BLaER1 treated with 17β-estradiol and CSF1 and Interleukin-3, amounts not matched to agents 10 nM and 100 nM (cell line): ENCODE data around the gene CD244.

Source experiments
- H3K27ac ChIP-seq, 11 experiments: shearing (Covaris generic); formaldehyde crosslinking; 2 replicates each; pipeline ENCODE4 v1.8.1; 2022
- H3K27me3 ChIP-seq, 11 experiments: shearing (Covaris generic); formaldehyde crosslinking; 2 replicates each; pipeline ENCODE4 v1.8.1; 2022
- H3K36me3 ChIP-seq, 11 experiments: shearing (Covaris generic); formaldehyde crosslinking; 2 replicates each; pipeline ENCODE4 v1.8.1; 2022
- H3K4me1 ChIP-seq, 10 experiments: shearing (Covaris generic); formaldehyde crosslinking; 2 replicates each; pipeline ENCODE4 v1.8.1; 2022
- H3K4me2 ChIP-seq, 11 experiments: shearing (Covaris generic); formaldehyde crosslinking; 2 replicates each; pipeline ENCODE4 v1.8.1; 2022
- H3K4me3 ChIP-seq, 10 experiments: shearing (Covaris generic); formaldehyde crosslinking; 2 replicates each; pipeline ENCODE4 v1.8.1; 2022
- H3K9ac ChIP-seq, 11 experiments: shearing (Covaris generic); formaldehyde crosslinking; 2 replicates each; pipeline ENCODE4 v1.8.1; 2022
- H3K9me3 ChIP-seq, 11 experiments: shearing (Covaris generic); formaldehyde crosslinking; replicated peaks in 1 of 11; 2 replicates each; pipeline ENCODE4 v1.8.1; 2022
- H4K20me1 ChIP-seq, 11 experiments: shearing (Covaris generic); formaldehyde crosslinking; 2 replicates each; pipeline ENCODE4 v1.8.1; 2022
- Cebpa-rat ChIP-seq, 11 experiments: shearing (Covaris generic); IDR thresholded peaks; 2 replicates each; pipeline ENCODE4 v1.8.1; 2022

The CD244 gene

DNA sequence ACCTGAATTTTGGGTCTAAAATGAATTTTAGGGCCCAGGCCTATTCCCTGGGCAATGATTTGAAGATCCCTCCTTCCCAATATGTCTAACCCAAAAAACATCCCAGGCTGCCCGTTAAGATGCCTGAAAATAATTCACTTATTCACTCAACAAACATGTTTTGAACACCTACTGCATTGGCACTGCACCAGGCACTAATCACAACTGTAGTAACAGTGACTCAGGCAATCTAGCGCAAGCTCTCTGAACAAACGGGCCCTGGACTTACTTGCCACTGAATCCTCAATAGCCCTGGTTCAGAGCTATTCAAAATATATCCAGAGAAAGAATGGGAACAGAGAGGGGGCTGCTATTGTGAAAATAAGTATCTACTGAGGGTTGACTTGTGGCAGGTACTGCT lies 4.2 kb downstream of the CD244 start:
- no peaks in the 10 kb centered on the region for H4K20me1 ChIP-seq
- no peak overlapping the region for H3K9ac ChIP-seq
- no peaks in the 10 kb centered on the region for H3K27me3 ChIP-seq
- H3K27ac ChIP-seq = no peak overlapping the region; a peak in 1 of 22 replicates
- no peaks in the 10 kb centered on the region for H3K9me3 ChIP-seq
- H3K4me2 ChIP-seq = peak overlapping the region in 5 of 11 experiments; percentile 27 to 78 (median 64); a peak in 9 of 22 replicates
- no peak for TF ChIP-seq Cebpa-rat (IDR thresholded peaks at IDR 0.05)
- peaks cover 38 to 62% (median 46%) of the 10 kb centered on the region in 10 experiments for H3K4me1 ChIP-seq
- no peak overlapping the region for H3K4me3 ChIP-seq
- H3K36me3 ChIP-seq = no peaks in the 10 kb centered on the region

DNA sequence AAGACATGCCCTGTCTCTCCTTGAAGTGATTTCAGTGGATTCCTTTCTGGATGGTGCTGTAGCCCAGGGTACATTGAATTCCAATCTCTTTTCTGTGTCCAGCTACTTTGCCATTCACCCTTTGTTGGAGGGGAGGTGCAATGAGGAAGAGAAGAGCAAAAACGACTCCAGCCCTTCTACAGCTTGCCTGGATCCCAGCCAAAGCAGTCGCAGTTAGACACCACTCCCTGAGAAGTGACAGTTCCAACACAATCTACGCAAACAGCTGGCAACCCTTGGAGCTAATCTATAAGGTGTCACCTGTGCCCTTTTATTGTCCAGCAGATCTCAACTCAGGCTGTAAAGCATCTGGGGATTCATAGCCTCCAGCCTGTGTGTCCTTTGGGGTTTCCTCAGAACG lies 4.6 kb downstream of the CD244 start:
- H3K9ac ChIP-seq = no peak overlapping the region
- H3K4me2 ChIP-seq = 0 out of 22 replicates have a peak overlapping the region, but pooled peaks of 1 of the 11 experiments have one; percentile 57
- H4K20me1 ChIP-seq = no peaks in the 10 kb centered on the region
- H3K9me3 ChIP-seq = peaks cover 0 to 2% (median 0%) of the 10 kb centered on the region in 11 experiments; a peak in 3 of 22 replicates
- H3K36me3 ChIP-seq = no peaks in the 10 kb centered on the region
- H3K4me1 ChIP-seq = peaks cover 34 to 58% (median 42%) of the 10 kb centered on the region in 10 experiments
- no peak overlapping the region for H3K27ac ChIP-seq
- no peak for TF ChIP-seq Cebpa-rat (IDR thresholded peaks at IDR 0.05)
- H3K27me3 ChIP-seq = no peaks in the 10 kb centered on the region
- no peak overlapping the region for H3K4me3 ChIP-seq

DNA sequence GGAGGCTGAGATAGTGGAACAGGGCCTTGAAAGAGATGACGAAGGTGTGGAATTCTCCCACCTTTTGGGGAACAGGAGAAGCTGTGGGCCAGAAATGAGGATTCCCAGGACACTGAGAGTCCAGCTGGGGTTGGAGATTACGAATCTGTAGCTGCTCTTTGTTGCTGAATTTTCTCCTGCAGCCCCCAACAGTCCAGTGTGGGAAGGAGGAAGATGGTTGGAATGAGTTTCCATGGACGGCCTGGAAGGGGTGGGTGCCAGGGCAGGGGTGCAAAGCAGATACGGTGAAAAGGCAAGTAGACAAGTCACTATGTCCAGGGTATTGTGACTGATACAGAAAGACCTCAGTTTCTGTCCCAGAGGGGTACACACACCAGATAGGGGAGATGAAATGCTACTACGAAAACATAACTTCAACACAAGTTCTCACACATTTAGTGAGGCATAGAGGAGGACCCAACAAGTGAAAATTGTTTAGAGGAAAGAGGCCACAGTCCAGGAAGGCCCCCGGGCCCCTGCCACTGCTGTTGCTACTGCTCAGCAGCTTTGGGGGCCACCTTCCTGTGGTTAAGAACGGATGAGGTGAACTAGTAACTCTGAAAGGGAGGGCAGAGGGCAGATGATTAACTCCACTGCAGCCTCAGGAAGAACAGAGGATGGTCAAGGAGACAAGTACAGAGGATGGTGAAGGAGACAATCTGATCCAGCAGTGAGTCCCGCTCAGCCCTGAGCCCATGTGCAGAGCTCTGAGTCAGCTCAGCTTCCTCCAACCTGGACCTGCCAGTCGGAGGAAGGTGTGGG lies 7.3 kb downstream of the CD244 start:
- TF ChIP-seq Cebpa-rat (IDR thresholded peaks at IDR 0.05) = no peak
- no peaks in the 10 kb centered on the region for H3K27me3 ChIP-seq
- H3K9me3 ChIP-seq = peaks cover 0 to 9% (median 0%) of the 10 kb centered on the region in 11 experiments; a peak in 4 of 22 replicates
- H3K36me3 ChIP-seq = no peaks in the 10 kb centered on the region
- no peak overlapping the region for H3K4me3 ChIP-seq
- H3K9ac ChIP-seq = no peak overlapping the region
- H3K4me2 ChIP-seq = peak overlapping the region in 9 of 11 experiments; percentile 16 to 71 (median 59); a peak in 17 of 22 replicates
- no peak overlapping the region for H3K27ac ChIP-seq
- no peaks in the 10 kb centered on the region for H4K20me1 ChIP-seq
- peaks cover 14 to 33% (median 18%) of the 10 kb centered on the region in 10 experiments for H3K4me1 ChIP-seq

DNA sequence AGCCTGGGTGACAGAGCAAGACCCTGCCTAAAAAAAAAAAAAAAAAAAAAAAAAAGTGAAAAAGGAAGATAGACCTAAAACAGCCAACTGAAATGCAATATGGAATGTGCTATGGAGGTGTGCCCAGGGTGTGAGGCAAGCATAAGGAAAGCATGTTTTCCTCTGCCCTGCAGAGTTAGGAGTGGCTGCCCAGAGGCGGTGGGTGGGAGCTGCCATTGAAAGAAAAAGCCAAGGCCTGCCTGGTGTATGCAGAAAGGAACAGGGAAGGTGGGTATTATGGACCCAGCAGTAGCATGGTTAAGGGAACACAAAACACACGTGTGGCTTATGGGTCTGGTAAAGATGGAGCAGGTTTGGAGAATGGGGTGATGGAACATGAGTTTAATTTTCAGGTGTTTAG lies 8.9 kb downstream of the CD244 start:
- Histone ChIP-seq H3K9ac (no peak overlapping the region), H3K9me3 (peaks cover 0 to 9% (median 0%) of the 10 kb centered on the region in 11 experiments; a peak in 4 of 22 replicates), H3K27ac (no peak overlapping the region), H3K27me3 (no peaks in the 10 kb centered on the region), H4K20me1 (no peaks in the 10 kb centered on the region), H3K4me2 (no peak overlapping the region), H3K4me3 (no peak overlapping the region), H3K4me1 (peaks cover 3 to 20% (median 14%) of the 10 kb centered on the region in 10 experiments), H3K36me3 (no peaks in the 10 kb centered on the region)
- no peak for TF ChIP-seq Cebpa-rat (IDR thresholded peaks at IDR 0.05)

DNA sequence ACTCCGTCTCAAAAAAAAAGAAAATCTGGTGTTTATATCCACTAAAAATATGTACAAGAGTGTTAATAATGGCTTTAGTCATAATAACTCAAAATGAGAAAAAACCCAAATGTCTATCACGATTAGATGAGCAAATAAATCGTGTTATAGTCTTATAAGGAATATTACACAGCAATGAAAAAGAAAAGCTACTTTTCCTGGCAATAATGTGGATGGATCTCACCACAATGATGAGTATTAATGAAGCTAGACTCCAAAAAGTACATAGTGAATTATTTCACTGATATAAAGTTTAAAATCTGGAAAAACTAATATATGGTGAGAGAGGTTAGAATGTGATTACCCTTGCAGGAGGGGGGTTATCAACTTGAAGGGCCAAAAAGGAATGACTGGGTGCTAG lies 9.7 kb downstream of the CD244 start:
- H3K4me1 ChIP-seq = peaks cover 0 to 16% (median 13%) of the 10 kb centered on the region in 10 experiments; a peak in 17 of 20 replicates
- no peak overlapping the region for H3K9ac ChIP-seq
- H3K27me3 ChIP-seq = no peaks in the 10 kb centered on the region
- H3K4me2 ChIP-seq = no peak overlapping the region
- no peak for TF ChIP-seq Cebpa-rat (IDR thresholded peaks at IDR 0.05)
- H3K36me3 ChIP-seq = no peaks in the 10 kb centered on the region
- H3K27ac ChIP-seq = no peak overlapping the region
- no peak overlapping the region for H3K4me3 ChIP-seq
- H4K20me1 ChIP-seq = no peaks in the 10 kb centered on the region
- H3K9me3 ChIP-seq = peaks cover 0 to 9% (median 2%) of the 10 kb centered on the region in 11 experiments; a peak in 4 of 22 replicates

DNA sequence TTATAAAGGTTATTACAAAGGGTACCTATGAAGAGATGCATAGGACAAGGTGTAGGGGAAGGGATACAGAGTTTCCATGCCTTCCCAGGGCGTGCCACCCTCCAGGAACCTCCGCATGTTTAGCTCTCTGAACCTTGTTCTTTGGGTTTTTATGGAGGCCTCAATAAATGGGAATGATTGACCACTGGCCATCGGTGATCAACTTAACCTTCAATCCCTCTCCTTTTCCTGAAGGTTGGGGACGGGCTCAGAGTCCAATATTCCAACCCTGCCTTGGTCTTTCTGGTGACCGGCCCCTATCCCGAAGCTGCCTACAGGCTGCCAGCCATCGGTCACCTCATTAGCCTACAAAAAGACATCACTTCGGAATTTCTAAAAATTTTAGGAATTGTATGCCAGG lies 11.7 kb downstream of the CD244 start:
- TF ChIP-seq Cebpa-rat (IDR thresholded peaks at IDR 0.05) = no peak
- H3K4me1 ChIP-seq = peaks cover 0 to 15% (median 13%) of the 10 kb centered on the region in 10 experiments; a peak in 17 of 20 replicates
- no peak overlapping the region for H3K4me3 ChIP-seq

DNA sequence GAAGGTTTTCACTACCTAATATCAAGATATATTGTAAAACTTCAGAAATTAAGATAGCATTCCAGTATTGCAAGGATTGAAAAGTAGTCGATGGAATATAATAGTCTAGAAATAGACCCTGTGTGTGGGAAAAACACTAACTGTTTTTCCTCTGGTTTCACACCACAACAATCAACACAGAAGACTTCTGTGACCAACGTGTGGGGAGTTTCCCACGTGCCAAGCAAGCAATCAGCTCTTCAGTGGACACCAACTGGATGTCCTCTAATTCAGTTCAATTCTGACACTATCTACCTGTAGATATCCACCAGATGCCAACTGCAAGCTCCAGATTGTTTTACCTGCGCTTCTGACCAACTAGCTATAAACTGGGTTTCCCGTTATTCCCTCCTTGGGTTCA lies 12.1 kb downstream of the CD244 start:
- H3K9ac ChIP-seq = no peak overlapping the region
- no peaks in the 10 kb centered on the region for H3K27me3 ChIP-seq
- peaks cover 0 to 19% (median 9%) of the 10 kb centered on the region in 11 experiments; a peak in 9 of 22 replicates for H3K9me3 ChIP-seq
- peaks cover 0 to 11% (median 9%) of the 10 kb centered on the region in 10 experiments; a peak in 17 of 20 replicates for H3K4me1 ChIP-seq
- H3K27ac ChIP-seq = no peak overlapping the region
- no peak overlapping the region for H3K4me3 ChIP-seq
- no peak overlapping the region for H3K4me2 ChIP-seq
- no peak for TF ChIP-seq Cebpa-rat (IDR thresholded peaks at IDR 0.05)
- no peaks in the 10 kb centered on the region for H4K20me1 ChIP-seq
- no peaks in the 10 kb centered on the region for H3K36me3 ChIP-seq

More for the DNA sequence above, 11.7 kb downstream of the CD244 start:
- H4K20me1 ChIP-seq = no peaks in the 10 kb centered on the region
- no peak overlapping the region for H3K4me2 ChIP-seq
- H3K9me3 ChIP-seq = peaks cover 0 to 16% (median 7%) of the 10 kb centered on the region in 11 experiments; a peak in 8 of 22 replicates
- no peak overlapping the region for H3K9ac ChIP-seq
- no peaks in the 10 kb centered on the region for H3K27me3 ChIP-seq
- H3K27ac ChIP-seq = no peak overlapping the region
- H3K36me3 ChIP-seq = no peaks in the 10 kb centered on the region

DNA sequence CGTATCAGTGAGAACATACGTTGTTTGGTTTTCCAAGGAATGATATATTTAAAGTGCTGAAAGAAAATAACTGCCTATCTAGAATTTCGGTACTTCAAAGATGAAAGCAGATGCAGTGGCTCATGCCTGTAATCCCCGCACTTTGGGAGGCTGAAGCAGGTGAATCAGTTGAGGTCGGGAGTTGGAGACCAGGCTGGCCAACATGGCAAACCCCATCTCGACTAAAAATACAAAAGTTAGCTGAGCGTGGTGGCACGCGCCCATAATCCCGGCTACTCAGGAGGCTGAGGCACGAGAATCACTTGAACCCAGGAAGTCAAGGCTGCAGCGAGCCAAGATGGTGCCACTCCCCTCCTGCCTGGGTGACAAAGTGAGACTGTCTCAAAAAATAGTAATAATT lies 16.4 kb downstream of the CD244 start:
- Histone ChIP-seq H3K27ac (no peak overlapping the region), H3K9ac (no peak overlapping the region), H3K4me3 (no peak overlapping the region), H4K20me1 (no peaks in the 10 kb centered on the region), H3K27me3 (no peaks in the 10 kb centered on the region), H3K4me2 (no peak overlapping the region), H3K4me1 (peaks cover 14 to 42% (median 35%) of the 10 kb centered on the region in 10 experiments), H3K9me3 (peaks cover 8 to 33% (median 19%) of the 10 kb centered on the region in 11 experiments; a peak in 21 of 22 replicates), H3K36me3 (no peaks in the 10 kb centered on the region)
- no peak for TF ChIP-seq Cebpa-rat (IDR thresholded peaks at IDR 0.05)

DNA sequence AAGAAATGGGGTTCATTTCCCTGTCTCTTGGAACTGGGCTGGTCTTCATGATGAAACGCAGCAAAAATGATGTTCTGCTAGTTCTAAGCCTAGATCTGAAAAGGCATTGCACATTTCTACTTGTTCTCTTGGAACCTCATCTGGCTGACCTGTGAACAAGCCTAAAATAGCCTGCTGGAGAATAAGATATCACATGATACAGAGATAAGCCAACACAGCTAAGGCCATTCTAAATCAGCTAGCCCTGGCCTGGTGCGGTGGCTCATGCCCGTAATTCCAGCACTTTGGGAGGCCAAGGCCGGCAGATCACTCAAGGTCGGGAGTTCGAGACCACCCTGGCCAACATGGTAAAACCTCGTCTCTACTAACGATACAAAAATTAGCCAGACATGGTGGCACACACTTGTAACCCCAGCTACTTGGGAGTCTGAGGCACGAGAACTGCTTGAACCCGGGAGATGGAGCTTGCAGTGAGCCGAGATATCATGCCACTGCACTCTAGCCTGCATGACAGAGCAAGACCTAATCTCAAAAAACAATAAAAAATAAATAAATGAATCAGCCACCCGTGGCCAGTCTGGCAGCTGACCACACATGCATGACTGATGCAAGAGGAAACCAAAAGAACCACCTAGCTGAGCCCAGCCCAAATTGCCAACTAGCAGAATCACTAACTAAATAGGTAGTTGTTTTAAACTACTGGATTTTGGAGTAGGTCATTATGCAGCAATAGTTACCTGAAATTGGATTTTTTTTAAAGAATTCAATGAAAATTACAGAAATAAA lies 18.0 kb downstream of the CD244 start:
- no peak overlapping the region for H3K9ac ChIP-seq
- no peaks in the 10 kb centered on the region for H3K36me3 ChIP-seq
- 0 out of 22 replicates have a peak, but pooled peaks of 1 of the 11 experiments have one; percentile 43 for TF ChIP-seq Cebpa-rat (IDR thresholded peaks at IDR 0.05)
- H3K9me3 ChIP-seq = peaks cover 8 to 33% (median 19%) of the 10 kb centered on the region in 11 experiments; a peak in 21 of 22 replicates
- H3K4me3 ChIP-seq = peak overlapping the region in 7 of 10 experiments; percentile 2 to 24 (median 16); a peak in 3 of 20 replicates
- no peaks in the 10 kb centered on the region for H3K27me3 ChIP-seq
- peak overlapping the region in 9 of 11 experiments; percentile 27 to 60 (median 46); a peak in 18 of 22 replicates for H3K4me2 ChIP-seq
- no peaks in the 10 kb centered on the region for H4K20me1 ChIP-seq
- H3K27ac ChIP-seq = peak overlapping the region in 7 of 11 experiments; percentile 14 to 59 (median 47); a peak in 10 of 22 replicates
- peaks cover 18 to 57% (median 44%) of the 10 kb centered on the region in 10 experiments for H3K4me1 ChIP-seq
